Measurements from ENCODE around the gene ATP1B3. TPM values are rescaled to one million over a fixed set of nuclear protein-coding genes. Genes with fewer than 3 reads are reported as not detected.

Gene ATP1B3
- total and polyA plus RNA-seq, 9 of the 15 experiments (the other 6 are each of a cell fraction or from before 2014, with no cell fraction given): 48.3 to 202 (median 123) TPM

DNA sequence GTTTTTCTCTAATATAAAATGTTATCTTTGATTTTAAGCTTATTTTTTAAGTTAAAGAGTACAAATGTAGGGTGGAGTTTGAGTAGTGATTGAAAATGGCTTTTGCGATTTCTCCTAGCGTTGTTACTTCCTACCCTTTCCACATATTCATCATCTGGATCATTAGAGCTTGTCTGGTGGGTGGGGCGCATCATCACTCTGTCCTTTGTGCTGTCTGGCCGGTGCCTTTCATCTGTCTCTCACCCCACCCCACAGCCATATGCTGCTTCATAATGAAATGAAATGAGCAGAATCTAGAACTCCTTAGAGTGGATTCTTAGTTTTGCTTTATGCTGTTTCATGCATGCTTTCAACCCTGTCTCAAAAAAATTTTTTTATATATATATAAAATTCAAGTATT lies 44.3 kb downstream of the ATP1B3 start:
- Histone ChIP-seq H3K9me3 (replicated peaks; ENCODE audit: control insufficient read depth, insufficient read depth, low read depth, low read length) (no peaks in the 10 kb centered on the region), H3K4me1 (replicated peaks in 1 of 2; ENCODE audit: control insufficient read depth in 2 of 2, insufficient read depth in 2 of 2, low read length in 2 of 2) (no peaks in the 10 kb centered on the region), H3K79me2 (ENCODE audit: control insufficient read depth, insufficient read depth, low read length) (no peaks in the 10 kb centered on the region), H3K9me1 (ENCODE audit: control insufficient read depth, insufficient read depth, low read length) (no peaks in the 10 kb centered on the region), H3K4me3 (no peak overlapping the region), H4K20me1 (replicated peaks; ENCODE audit: control insufficient read depth, insufficient read depth, low read length) (no peaks in the 10 kb centered on the region), H3K36me3 (ENCODE audit: control insufficient read depth, insufficient read depth, low read length) (peaks cover 77% of the 10 kb centered on the region), H2AFZ (ENCODE audit: low read depth, low read length) (no peak overlapping the region), H3K27ac (ENCODE audit: extremely low read depth, low read depth, low read length) (no peak overlapping the region), H3K27me3 (ENCODE audit: control insufficient read depth in 2 of 2, insufficient read depth in 2 of 2, low read length in 2 of 2) (no peaks in the 10 kb centered on the region), H3K4me2 (ENCODE audit: insufficient read depth, low read length) (no peak overlapping the region), H3K9ac (ENCODE audit: insufficient read depth in 1 of 2, low read depth in 2 of 2, low read length in 2 of 2) (no peak overlapping the region)
- DNase-seq (ENCODE audit: extremely low read depth in 1 of 4, low spot score in 3 of 4) (no peak), FAIRE-seq (no peak), ATAC-seq (no peak)
- in situ Hi-C loops (cut with MboI): no loop called here
- BruUV-seq (replicated peaks): no TSS peak
- intact Hi-C loops (cut with micrococcal nuclease): no loop called here
- CTCF ChIA-PET (ENCODE audit: low intra/inter-chr PET ratio): no interaction called here
- WGBS (ENCODE audit: insufficient coverage, low coverage, missing lambda C conversion rate): 85% methylated on average over 4 of the region's 4 CpGs
- POLR2A ChIA-PET: no interaction called here
- TF ChIP-seq, protein P1, sequence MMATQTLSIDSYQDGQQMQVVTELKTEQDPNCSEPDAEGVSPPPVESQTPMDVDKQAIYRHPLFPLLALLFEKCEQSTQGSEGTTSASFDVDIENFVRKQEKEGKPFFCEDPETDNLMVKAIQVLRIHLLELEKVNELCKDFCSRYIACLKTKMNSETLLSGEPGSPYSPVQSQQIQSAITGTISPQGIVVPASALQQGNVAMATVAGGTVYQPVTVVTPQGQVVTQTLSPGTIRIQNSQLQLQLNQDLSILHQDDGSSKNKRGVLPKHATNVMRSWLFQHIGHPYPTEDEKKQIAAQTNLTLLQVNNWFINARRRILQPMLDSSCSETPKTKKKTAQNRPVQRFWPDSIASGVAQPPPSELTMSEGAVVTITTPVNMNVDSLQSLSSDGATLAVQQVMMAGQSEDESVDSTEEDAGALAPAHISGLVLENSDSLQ (IDR thresholded peaks at IDR 0.05): no peak
- TF ChIP-seq TOE1 (IDR thresholded peaks at IDR 0.05; ENCODE audit: borderline replicate concordance) (no peak), TOE1 (CRISPR knock-in tag; IDR thresholded peaks at IDR 0.05; ENCODE audit: borderline replicate concordance, low read depth) (no peak), CSDE1 (IDR thresholded peaks at IDR 0.05) (no peak), SMAD2 (IDR thresholded peaks at IDR 0.05; ENCODE audit: low read depth, low read length) (no peak), FOXA1 (IDR thresholded peaks at IDR 0.05; ENCODE audit: borderline replicate concordance) (no peak), GTF2A2 (tag; IDR thresholded peaks at IDR 0.05) (no peak), SNRNP70 (optimal IDR thresholded peaks at IDR 0.05; ENCODE audit: low read depth, low read length) (no peak), RBBP5 (IDR thresholded peaks at IDR 0.05; ENCODE audit: borderline replicate concordance, insufficient read depth, low read length, poor library complexity, severe bottlenecking) (no peak), PURB (CRISPR knock-in tag; IDR thresholded peaks at IDR 0.05; ENCODE audit: low read depth) (no peak)
- TF ChIP-seq, protein P2, sequence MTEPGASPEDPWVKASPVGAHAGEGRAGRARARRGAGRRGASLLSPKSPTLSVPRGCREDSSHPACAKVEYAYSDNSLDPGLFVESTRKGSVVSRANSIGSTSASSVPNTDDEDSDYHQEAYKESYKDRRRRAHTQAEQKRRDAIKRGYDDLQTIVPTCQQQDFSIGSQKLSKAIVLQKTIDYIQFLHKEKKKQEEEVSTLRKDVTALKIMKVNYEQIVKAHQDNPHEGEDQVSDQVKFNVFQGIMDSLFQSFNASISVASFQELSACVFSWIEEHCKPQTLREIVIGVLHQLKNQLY (CRISPR knock-in tag; conservative IDR thresholded peaks at IDR 0.05): no peak
- TF ChIP-seq, protein P3, sequence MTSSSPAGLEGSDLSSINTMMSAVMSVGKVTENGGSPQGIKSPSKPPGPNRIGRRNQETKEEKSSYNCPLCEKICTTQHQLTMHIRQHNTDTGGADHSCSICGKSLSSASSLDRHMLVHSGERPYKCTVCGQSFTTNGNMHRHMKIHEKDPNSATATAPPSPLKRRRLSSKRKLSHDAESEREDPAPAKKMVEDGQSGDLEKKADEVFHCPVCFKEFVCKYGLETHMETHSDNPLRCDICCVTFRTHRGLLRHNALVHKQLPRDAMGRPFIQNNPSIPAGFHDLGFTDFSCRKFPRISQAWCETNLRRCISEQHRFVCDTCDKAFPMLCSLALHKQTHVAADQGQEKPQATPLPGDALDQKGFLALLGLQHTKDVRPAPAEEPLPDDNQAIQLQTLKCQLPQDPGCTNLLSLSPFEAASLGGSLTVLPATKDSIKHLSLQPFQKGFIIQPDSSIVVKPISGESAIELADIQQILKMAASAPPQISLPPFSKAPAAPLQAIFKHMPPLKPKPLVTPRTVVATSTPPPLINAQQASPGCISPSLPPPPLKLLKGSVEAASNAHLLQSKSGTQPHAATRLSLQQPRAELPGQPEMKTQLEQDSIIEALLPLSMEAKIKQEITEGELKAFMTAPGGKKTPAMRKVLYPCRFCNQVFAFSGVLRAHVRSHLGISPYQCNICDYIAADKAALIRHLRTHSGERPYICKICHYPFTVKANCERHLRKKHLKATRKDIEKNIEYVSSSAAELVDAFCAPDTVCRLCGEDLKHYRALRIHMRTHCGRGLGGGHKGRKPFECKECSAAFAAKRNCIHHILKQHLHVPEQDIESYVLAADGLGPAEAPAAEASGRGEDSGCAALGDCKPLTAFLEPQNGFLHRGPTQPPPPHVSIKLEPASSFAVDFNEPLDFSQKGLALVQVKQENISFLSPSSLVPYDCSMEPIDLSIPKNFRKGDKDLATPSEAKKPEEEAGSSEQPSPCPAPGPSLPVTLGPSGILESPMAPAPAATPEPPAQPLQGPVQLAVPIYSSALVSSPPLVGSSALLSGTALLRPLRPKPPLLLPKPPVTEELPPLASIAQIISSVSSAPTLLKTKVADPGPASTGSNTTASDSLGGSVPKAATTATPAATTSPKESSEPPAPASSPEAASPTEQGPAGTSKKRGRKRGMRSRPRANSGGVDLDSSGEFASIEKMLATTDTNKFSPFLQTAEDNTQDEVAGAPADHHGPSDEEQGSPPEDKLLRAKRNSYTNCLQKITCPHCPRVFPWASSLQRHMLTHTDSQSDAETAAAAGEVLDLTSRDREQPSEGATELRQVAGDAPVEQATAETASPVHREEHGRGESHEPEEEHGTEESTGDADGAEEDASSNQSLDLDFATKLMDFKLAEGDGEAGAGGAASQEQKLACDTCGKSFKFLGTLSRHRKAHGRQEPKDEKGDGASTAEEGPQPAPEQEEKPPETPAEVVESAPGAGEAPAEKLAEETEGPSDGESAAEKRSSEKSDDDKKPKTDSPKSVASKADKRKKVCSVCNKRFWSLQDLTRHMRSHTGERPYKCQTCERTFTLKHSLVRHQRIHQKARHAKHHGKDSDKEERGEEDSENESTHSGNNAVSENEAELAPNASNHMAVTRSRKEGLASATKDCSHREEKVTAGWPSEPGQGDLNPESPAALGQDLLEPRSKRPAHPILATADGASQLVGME (CRISPR knock-in tag; IDR thresholded peaks at IDR 0.05): no peak
- TF ChIP-seq, protein P4, sequence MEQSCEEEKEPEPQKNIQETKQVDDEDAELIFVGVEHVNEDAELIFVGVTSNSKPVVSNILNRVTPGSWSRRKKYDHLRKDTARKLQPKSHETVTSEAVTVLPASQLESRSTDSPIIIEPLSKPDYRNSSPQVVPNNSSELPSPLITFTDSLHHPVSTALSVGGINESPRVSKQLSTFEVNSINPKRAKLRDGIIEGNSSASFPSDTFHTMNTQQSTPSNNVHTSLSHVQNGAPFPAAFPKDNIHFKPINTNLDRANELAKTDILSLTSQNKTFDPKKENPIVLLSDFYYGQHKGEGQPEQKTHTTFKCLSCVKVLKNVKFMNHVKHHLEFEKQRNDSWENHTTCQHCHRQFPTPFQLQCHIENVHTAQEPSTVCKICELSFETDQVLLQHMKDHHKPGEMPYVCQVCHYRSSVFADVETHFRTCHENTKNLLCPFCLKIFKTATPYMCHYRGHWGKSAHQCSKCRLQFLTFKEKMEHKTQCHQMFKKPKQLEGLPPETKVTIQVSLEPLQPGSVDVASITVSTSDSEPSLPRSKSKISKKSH (CRISPR knock-in tag; IDR thresholded peaks at IDR 0.05): no peak
